Parathyroid adenoma (tissue), 2 donors: ENCODE measurements around the gene GNAZ.
"Not testable (repeated sequence)": the region's sequence is repeated elsewhere in the genome, so short reads cannot be mapped to it uniquely, and the experiment has no call there.

Source experiments
- H2AFZ ChIP-seq: fragments of 300-600 bp; sonication (generic); one replicate; pipeline ENCODE4 v1.7.0; 2017; ENCODE audit warnings: antibody characterized with exemption, mild to moderate bottlenecking
- H3K27ac ChIP-seq: fragments of 300-600 bp; sonication (generic); one replicate; pipeline ENCODE4 v1.7.0; 2017
- H3K27me3 ChIP-seq: fragments of 300-600 bp; sonication (generic); one replicate; pipeline ENCODE4 v1.7.0; 2017; ENCODE audit warnings: low read length; ENCODE audit not compliant: control insufficient read depth, insufficient read depth
- H3K36me3 ChIP-seq: fragments of 300-600 bp; sonication (generic); one replicate; pipeline ENCODE4 v1.7.0; 2017; ENCODE audit warnings: low read length; ENCODE audit not compliant: control insufficient read depth, insufficient read depth
- H3K4me1 ChIP-seq: fragments of 300-600 bp; sonication (generic); one replicate; pipeline ENCODE4 v1.7.0; 2017; ENCODE audit warnings: control low read depth
- H3K4me2 ChIP-seq: fragments of 300-600 bp; sonication (generic); one replicate; pipeline ENCODE4 v1.7.0; 2017; ENCODE audit warnings: low read length
- H3K4me3 ChIP-seq: fragments of 300-600 bp; sonication (generic); one replicate; pipeline ENCODE4 v1.7.0; 2017; ENCODE audit warnings: low read depth, low read length
- H3K79me2 ChIP-seq: fragments of 300-600 bp; sonication (generic); one replicate; pipeline ENCODE4 v1.7.0; 2017; ENCODE audit warnings: control low read depth
- H3K9ac ChIP-seq: fragments of 300-600 bp; sonication (generic); one replicate; pipeline ENCODE4 v1.7.0; 2017; ENCODE audit warnings: mild to moderate bottlenecking
- H3K9me3 ChIP-seq: fragments of 300-600 bp; sonication (generic); one replicate; pipeline ENCODE4 v1.7.0; 2017; ENCODE audit warnings: low read length; ENCODE audit not compliant: control insufficient read depth
- TF ChIP-seq, protein P1 (sequence below): fragments of 300-600 bp; sonication (generic); IDR thresholded peaks from one replicate; pipeline ENCODE4 v1.7.0; 2017; ENCODE audit warnings: antibody characterized with exemption, mild to moderate bottlenecking
- donor health status: primary hyperparathyroidism.

Gene GNAZ

DNA sequence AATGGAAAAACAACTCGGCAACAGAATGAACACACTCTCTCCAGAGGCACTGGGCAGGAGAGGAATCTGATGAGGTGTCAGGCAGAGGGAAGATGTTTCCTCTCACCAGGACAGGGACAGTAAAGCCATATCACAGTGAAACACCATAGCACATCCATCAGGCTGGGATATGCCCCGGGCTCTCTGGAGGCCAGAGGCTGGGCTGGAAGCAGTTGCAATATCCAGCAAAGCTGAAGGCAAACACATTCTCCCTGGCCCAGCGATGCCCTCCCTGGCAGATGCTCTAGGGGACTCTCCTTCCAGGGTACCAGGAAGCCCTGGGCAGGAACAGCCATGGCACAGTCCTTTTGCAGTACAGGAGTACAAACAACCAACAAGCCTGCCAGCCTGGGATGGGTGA lies 60.4 kb downstream of the GNAZ start:
- Histone ChIP-seq H3K9ac (no peak overlapping the region), H2AFZ (no peak overlapping the region), H3K9me3 (no peaks in the 10 kb centered on the region), H3K27ac (no peak overlapping the region), H3K27me3 (no peaks in the 10 kb centered on the region), H3K4me1 (no peaks in the 10 kb centered on the region), H3K36me3 (no peaks in the 10 kb centered on the region), H3K79me2 (no peaks in the 10 kb centered on the region), H3K4me3 (no peak overlapping the region), H3K4me2 (no peak overlapping the region)
- TF ChIP-seq, protein P1, sequence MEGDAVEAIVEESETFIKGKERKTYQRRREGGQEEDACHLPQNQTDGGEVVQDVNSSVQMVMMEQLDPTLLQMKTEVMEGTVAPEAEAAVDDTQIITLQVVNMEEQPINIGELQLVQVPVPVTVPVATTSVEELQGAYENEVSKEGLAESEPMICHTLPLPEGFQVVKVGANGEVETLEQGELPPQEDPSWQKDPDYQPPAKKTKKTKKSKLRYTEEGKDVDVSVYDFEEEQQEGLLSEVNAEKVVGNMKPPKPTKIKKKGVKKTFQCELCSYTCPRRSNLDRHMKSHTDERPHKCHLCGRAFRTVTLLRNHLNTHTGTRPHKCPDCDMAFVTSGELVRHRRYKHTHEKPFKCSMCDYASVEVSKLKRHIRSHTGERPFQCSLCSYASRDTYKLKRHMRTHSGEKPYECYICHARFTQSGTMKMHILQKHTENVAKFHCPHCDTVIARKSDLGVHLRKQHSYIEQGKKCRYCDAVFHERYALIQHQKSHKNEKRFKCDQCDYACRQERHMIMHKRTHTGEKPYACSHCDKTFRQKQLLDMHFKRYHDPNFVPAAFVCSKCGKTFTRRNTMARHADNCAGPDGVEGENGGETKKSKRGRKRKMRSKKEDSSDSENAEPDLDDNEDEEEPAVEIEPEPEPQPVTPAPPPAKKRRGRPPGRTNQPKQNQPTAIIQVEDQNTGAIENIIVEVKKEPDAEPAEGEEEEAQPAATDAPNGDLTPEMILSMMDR, result no peak

- Histone ChIP-seq H3K9ac (no peak overlapping the region), H3K4me3 (no peak overlapping the region), H2AFZ (no peak overlapping the region), H3K79me2 (no peaks in the 10 kb centered on the region), H3K27me3 (no peaks in the 10 kb centered on the region), H3K4me1 (no peaks in the 10 kb centered on the region), H3K9me3 (no peaks in the 10 kb centered on the region), H3K27ac (no peak overlapping the region), H3K36me3 (no peaks in the 10 kb centered on the region), H3K4me2 (no peak overlapping the region)
- TF ChIP-seq, protein P1, result no peak
These were observed 61.6 kb downstream of the GNAZ start for GRCh38 chr22:23131931-23132330.

GRCh38 chr22:23132376-23133091 lies 62.2 kb downstream of the GNAZ start:
- Histone ChIP-seq H2AFZ (no peak overlapping the region), H3K4me2 (no peak overlapping the region), H3K27ac (no peak overlapping the region), H3K27me3 (no peaks in the 10 kb centered on the region), H3K4me3 (no peak overlapping the region), H3K9ac (no peak overlapping the region), H3K9me3 (no peaks in the 10 kb centered on the region), H3K79me2 (no peaks in the 10 kb centered on the region), H3K36me3 (no peaks in the 10 kb centered on the region), H3K4me1 (no peaks in the 10 kb centered on the region)
- TF ChIP-seq, protein P1, result no peak

DNA sequence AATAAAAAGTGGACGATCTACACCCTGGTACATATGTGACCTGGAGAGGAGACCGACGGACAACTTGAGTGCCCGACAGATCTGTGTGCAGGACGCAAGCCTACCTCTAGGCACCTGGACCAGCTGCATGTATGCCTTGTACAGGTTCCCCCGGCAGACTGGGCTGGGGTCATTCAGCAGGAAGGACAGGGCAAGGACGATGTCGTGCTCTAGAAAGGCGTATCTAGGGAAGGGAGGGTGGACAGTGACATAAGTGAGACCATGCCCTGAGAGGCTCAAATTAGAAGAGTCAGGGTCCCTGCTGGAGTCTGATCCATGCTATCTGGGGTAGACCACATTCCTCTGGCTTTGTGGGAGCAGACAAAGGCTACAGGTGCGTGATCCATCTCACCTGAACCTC lies 63.6 kb downstream of the GNAZ start:
- H3K4me2 ChIP-seq, result no peak overlapping the region
- H3K36me3 ChIP-seq, result no peaks in the 10 kb centered on the region
- no peaks in the 10 kb centered on the region for H3K27me3 ChIP-seq
- H3K9ac ChIP-seq, result no peak overlapping the region
- no peak overlapping the region for H3K27ac ChIP-seq
- H2AFZ ChIP-seq, result no peak overlapping the region
- no peaks in the 10 kb centered on the region for H3K79me2 ChIP-seq
- TF ChIP-seq, protein P1, result no peak
- H3K4me3 ChIP-seq, result no peak overlapping the region
- H3K4me1 ChIP-seq, result no peaks in the 10 kb centered on the region
- no peaks in the 10 kb centered on the region for H3K9me3 ChIP-seq

DNA sequence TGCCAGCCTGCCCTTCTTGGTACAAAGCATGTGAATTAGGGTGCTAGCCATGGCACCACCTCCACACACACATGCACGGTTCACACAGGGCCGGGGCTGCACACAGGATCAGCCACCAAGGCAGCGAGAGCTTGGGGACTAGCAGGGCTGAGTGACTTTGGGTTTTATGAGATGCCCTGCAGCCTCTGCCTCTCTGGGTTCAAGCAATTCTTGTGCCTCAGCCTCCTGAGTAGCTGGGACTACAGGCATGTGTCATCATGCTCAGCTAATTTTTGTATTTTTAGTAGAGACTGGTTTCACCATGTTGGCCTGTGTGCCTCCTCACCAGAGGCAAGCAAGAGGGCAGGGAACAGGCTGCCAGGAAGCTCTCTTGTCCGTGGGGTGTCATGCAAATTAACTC lies 66.7 kb downstream of the GNAZ start:
- not testable (repeated sequence) for H3K9ac ChIP-seq, H3K9me3 ChIP-seq, H3K4me3 ChIP-seq, H3K27me3 ChIP-seq, H3K36me3 ChIP-seq, H3K4me2 ChIP-seq, H2AFZ ChIP-seq, H3K79me2 ChIP-seq, H3K27ac ChIP-seq, H3K4me1 ChIP-seq
